NCI-H774 (cell line): ENCODE data around the gene HNRNPU.
A peak's percentile ranks its signal among the peaks of the same experiment; 100 is the strongest.
"Not testable (repeated sequence)": the region's sequence is repeated elsewhere in the genome, so short reads cannot be mapped to it uniquely, and the experiment has no call there.

Source experiments
- DNase-seq: peaks from one replicate; lab custom pipeline; 2025; lab: John Stamatoyannopoulos, UW

Gene HNRNPU

GRCh38 chr1:244840219-244840794, 24.0 kb downstream of the HNRNPU start:
- no peak for DNase-seq

- DNase-seq, result no peak
Observed at GRCh38 chr1:244839656-244840055, 24.7 kb downstream of the HNRNPU start.

- no peak for DNase-seq
Observed at GRCh38 chr1:244837597-244838258, 26.6 kb downstream of the HNRNPU start.

- DNase-seq, result no peak
Observed at GRCh38 chr1:244836584-244836983, 27.8 kb downstream of the HNRNPU start.

GRCh38 chr1:244836135-244836521, 28.2 kb downstream of the HNRNPU start:
- no peak for DNase-seq

GRCh38 chr1:244835276-244836134, 28.8 kb downstream of the HNRNPU start, which contains the start of gene COX20:
COX20 (plus strand) TSS chr1:244835658; CDS start chr1:244835715, 57 bp downstream.
- DNase-seq, result peak; percentile 95

GRCh38 chr1:244834543-244835275, 29.6 kb downstream of the HNRNPU start:
- peak; percentile 95 for DNase-seq

- peak; percentile 72 for DNase-seq
Observed at GRCh38 chr1:244833734-244834542, 30.4 kb downstream of the HNRNPU start.

GRCh38 chr1:244833260-244833659, 31.1 kb downstream of the HNRNPU start:
- DNase-seq, result not testable (repeated sequence)

- no peak for DNase-seq
Observed at GRCh38 chr1:244830639-244831038, 33.7 kb downstream of the HNRNPU start.

GRCh38 chr1:244826712-244827111, 37.6 kb downstream of the HNRNPU start:
- no peak for DNase-seq

- no peak for DNase-seq
Observed at GRCh38 chr1:244822878-244823277, 41.5 kb downstream of the HNRNPU start.

- no peak for DNase-seq
Observed at GRCh38 chr1:244821134-244821533, 43.2 kb downstream of the HNRNPU start.

GRCh38 chr1:244820131-244820530, 44.2 kb downstream of the HNRNPU start:
- no peak for DNase-seq

GRCh38 chr1:244817415-244817894, 46.9 kb downstream of the HNRNPU start:
- no peak for DNase-seq

- DNase-seq, result no peak
Observed at GRCh38 chr1:244815600-244816099, 48.7 kb downstream of the HNRNPU start.

GRCh38 chr1:244813327-244813726, 51.0 kb downstream of the HNRNPU start:
- no peak for DNase-seq

GRCh38 chr1:244810221-244810620, 54.1 kb downstream of the HNRNPU start:
- no peak for DNase-seq

- DNase-seq, result no peak
Observed at GRCh38 chr1:244807138-244807537, 57.2 kb downstream of the HNRNPU start.

- no peak for DNase-seq
Observed at GRCh38 chr1:244804841-244805240, 59.5 kb downstream of the HNRNPU start.
